A172 (cell line): Measurements from ENCODE around the gene CTNNA3. TPM values are rescaled to one million over a fixed set of nuclear protein-coding genes. Genes with fewer than 3 reads are reported as not detected.

Experiments
- DNase-seq: peaks from one replicate; pipeline ENCODE4 v3.0.0-alpha.2; 2015; ENCODE audit warnings: low spot score
- total RNA-seq: library from RNA; depleted of rRNA; stranded (reverse); fragments of >200 nt; shearing (Covaris generic); gene quantifications from 2 replicates; pipeline ENCODE4 v1.2.3, GENCODE V29; 2014

CTNNA3 gene
- total RNA-seq, 1 experiment from 2014 or later, result not detected

DNA sequence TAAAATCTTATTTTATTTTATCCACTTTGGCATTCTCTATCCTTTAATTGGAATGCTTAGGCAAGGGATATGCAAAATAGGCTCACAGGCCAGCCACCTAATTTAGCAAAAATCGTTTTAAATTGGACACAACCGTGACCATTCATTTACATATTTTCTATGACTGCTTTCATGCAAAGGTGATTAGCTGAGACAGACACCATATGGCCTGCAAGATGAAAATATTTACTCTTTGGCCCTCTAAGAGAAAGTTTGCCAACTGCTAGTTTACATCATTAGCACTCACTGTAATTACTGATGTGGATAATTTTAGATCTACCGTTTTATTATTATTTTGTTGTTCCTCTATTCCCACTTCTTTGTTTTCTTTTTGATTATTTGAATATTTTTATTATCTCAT is 1145.6 kb downstream of the CTNNA3 start:
- DNase-seq, result no peak

DNA sequence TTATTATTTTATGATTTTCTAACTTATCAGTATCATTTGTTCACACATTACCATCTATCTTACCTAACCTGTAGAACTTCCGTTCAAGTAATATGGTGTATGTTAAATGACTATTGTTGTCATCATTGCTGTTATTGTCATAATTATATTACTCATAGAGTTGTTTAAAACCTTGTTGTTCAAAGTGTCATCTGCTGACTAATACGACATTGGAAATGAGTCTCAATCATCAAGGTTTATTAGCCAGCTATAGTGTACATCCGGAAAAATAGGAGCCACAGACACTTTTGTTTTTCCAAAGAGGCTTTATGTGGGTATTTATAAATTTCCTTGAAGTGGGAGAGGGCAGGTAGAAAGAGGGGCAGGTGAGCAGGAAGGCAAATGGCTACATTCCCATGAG is 1157.1 kb downstream of the CTNNA3 start:
- no peak for DNase-seq

DNA sequence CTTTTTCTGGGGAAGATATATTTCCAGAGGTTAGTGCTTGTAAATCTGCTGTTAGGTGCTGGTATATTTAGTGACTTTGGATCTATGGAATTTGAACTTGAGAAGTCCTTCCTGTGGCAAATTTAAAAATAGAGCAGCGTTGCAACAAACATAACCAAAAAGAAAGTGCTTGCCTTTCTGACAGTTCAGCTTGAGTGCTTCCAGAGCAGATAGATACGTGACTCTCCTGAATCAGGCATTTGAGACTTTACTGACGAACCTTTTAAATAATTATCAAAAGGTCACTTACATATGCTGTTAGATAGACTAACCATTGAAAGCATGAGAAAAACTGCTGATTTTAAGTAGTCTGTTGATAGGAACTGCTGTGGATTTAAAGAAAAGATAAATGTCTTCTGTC is 1157.6 kb downstream of the CTNNA3 start:
- peak; percentile 1 for DNase-seq

DNA sequence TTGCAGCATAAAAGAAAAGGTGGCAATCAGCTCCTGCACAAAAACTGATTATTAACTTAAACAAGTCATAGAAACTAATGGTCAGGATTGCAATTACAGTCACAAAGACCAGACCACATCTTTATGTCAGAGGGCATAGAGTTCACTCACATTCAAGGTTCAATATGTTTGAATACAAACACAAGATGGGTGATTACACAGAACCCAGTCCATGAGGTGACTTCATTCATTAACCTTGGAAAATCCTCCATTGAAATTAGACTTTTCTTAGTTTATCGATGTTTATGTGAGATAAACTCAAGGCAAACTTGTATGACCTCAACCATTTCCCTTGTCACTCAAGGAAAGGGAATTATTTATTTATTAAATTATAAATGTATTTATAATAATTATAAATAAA is 1158.8 kb downstream of the CTNNA3 start:
- no peak for DNase-seq

DNA sequence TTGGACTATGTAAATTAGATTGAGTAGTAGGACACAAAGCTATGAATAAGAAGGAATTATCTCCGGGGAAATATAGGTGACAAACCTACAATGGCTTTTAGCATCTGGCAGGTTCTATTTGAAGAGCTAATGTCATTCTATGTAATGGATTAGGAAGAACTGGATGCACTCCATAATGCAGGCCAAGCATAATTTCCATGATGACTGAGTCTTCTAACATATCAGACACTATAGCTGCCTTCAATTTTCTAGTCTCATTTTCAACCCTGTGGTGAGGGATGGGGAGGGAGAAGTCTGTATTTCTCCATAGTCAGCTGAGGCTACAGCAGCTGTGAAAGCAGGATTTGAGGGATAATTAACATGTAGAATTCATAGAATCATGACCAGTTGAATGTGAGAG is 1160.6 kb downstream of the CTNNA3 start:
- no peak for DNase-seq

DNA sequence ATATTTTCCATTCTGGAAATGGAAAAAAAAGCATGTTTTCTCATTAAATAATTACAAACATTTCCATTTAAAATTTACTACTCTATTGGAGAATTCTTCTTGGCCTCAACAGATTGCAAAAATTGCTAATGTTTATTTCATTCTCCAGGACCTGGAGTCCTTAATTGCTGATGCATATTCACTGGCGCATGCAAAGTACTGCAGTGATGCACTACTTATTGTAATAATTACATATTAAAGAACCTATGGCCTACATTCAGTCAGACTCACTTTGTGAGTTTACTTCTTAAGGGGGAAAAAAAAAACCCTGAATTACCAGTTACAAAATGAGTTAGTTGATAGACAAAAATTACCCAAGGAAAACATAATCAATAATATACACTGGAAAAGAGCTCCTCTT is 1161.1 kb downstream of the CTNNA3 start:
- no peak for DNase-seq

DNA sequence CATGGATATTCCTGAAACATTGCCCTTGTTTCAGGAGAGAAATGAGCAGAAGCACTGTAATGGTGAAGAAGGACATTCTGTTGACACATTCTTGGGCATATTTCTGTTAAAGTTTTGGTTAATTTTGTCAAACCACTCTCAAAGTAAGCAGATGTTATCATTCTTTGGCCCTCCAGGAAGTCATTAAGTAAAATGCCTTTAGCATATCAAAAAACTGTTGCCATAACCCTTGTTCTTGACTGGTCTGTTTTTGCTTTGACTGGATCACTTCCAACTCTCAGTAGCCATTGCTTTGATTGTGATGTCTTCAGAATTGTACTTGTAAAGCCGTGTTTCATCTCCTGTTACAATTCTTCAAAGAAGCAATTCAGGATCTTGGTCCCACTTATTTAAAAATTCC is 1174.5 kb downstream of the CTNNA3 start:
- no peak for DNase-seq

DNA sequence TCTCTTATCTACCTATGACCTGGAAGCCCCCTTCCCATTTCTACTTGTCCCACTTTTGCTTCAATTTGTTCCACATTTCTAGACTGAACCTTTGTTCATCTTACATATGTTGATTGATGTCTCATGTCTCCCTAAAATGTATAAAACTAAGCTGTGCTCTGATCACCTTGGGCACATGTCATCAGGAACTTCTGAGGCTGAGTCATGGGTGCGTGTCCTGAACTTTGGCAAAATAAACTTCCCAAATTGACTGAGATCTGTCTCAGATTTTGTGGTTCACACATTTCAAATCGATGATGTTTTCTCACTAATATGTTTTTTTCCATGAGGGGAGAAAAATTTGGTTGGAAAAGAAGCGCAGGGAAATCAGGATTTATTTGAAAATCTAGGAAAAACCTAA is 1176.4 kb downstream of the CTNNA3 start:
- DNase-seq, result no peak

DNA sequence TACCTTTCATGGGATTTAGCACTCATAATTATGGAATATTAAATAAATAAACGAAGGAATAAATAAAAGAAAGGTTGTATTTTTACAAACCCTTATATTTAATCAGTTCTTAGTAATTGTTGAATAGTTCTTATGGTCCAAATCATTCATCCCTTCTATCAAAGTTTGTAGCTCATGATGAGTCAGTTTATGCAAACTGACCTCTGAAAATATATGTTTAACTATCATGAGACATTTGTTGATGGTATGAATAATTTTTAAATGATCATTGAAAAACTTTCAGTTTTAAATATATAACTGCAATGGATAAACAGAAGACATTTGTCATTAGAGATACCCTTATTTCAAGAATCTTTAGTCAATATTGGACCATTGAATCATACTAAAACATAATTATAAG is 1181.3 kb downstream of the CTNNA3 start:
- no peak for DNase-seq

DNA sequence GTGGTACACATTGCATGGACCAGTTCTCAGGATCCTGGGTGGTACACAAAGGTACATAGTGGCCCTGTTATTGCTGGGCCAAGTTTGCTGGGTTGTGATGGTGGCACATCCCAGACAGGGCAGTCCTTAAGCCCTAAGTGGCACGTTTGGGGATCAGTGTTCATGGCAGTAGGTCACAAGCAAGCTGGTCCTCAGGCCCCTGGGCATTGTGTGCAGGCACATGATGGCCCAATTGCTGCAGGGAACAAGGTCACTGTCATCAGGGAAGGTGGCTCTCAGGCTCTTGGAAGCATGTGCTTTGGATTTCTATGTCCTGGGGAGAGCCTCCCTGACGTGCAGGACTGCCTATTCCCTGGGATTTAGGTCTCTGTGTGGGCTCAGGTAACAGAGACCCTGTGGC is 1182.5 kb downstream of the CTNNA3 start:
- DNase-seq, result no peak

DNA sequence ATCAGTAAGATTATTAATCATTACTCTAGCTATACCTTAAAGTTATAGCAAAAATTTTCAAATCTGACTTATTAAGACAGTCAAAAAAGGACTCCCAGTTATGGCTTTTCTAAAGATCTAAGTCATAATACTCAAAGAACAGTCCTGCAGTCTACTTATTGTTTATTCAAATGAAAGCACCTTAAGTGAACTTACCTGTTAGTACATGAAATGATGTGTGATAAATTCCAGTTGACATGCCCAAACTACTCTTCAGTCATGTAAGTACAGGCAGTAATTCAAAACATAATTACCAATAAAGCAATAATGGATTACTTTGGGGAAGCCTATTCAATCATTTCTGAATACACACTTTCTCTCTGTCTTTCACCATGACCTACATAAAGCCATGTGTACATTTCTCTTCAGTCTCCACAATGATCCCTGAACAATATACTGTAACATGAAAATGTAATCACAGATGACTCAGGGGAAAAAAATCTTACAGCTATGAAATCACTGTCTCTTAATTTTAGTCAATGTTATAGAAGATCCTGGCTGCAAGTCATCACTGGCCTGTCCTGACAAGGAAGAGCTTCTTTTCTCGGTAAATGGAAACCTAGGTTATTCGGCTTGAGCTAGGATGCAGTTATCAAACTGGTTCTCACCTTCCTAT is 1190.9 kb downstream of the CTNNA3 start:
- DNase-seq, result no peak

DNA sequence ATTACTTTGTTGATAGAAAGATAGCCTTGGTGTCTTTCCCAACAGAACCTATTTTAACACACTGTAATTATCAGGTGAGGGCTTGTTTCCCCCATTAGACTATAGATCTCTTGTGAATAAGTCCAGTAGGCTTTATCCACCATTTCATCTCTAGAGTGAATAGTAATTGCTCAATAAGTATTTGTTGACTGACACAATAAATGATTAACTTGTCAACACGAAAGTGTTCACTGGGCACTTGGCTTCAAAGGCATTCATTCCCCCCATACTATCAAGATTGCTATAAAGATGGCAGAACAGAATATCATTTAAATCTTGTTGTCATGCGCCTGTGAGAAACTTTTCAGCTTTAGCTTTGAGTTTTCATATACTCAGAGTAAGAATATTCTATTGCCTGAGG is 1194.6 kb downstream of the CTNNA3 start:
- DNase-seq, result no peak

DNA sequence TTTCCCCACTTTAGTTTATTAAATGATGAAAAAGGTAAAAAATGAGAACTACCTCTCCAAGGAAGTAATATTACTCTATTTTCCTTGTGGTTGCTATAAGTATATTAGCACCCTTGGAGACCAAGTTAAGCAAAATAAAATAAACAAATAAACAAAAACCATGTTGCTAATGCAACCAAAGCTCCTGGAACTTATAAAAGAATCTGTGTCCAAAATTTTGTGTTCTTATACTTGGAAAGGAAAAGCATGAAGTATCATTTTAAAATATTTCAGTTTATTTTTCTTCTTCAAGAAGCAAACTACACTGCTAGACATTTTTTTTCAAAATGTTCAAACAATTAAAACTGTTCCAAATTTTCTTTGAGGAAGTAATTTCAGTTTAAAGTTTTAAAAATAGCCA is 1212.0 kb downstream of the CTNNA3 start:
- DNase-seq, result no peak

DNA sequence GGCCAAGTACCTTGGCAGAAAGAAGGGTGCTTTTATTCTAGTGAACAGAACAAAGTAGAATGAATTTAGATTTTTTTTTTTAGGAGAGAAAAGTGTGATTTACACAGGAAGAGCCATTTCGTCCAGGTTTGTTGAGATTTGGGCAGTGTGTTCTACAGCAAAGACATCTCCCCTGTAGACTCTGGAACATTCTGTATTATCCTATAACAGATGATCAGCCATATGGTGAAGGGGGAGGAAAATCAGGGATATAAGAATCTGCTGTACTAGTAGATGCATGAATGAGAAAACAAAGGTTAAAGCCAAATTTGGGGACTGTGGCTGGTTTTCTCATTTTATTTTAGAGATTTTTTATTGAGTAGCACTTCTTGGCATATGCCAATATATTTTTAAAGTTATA is 1223.8 kb downstream of the CTNNA3 start:
- no peak for DNase-seq

DNA sequence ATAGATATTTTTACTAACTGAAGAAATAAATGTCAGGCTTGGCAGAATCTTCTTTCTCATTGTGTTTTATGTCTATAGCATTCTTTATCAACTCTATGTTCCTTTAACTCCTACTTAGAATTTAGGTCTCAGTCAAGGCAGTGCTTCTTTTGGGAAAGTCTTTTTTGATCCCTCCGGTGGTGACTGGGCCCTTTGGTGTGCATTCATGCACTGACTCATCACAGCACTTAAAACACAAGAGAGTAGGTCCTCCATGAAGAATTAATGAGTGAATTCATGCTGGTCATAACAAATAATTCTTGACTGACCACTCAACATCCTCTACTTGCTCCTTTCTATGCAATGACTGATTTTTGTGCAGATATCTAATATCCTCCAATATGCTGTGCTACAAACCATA is 1229.0 kb downstream of the CTNNA3 start:
- DNase-seq, result no peak

DNA sequence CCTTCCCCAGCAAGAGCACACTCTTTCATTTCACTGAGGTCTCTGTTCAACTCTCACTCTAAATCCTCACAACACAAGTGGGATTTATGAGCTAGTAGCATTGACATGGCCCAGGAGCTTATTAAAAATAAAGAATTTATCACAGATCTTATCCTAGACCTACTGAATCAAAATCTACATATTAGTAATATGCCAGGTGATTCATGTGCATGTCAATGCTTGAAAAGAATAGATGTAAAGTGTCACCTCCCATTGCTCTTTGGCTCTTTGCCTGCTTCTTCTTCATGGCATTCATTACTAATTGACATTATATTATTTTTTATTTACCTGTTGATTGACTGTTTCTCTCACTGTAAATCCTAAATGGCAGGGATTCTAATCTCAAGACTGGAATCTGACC is 1229.4 kb downstream of the CTNNA3 start:
- DNase-seq, result no peak

DNA sequence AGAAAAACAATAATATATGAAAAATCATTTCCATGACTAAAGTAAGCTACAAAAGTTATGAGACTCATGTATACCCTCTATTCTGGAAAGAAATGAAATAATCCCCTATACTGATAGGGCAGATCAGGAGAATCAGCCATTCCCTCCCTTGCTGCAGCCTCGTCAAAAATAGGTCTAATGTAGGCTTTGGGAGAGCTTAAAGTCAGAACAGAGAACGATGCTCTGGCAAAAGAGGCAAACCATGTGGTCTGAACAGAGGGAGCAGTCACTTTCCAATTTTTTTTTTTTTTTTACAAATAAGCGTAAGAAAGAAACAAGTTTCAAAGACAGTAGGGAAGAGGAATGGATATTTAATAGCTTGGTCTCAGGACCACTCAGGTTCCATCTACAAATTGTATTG is 1232.4 kb downstream of the CTNNA3 start:
- DNase-seq, result no peak

DNA sequence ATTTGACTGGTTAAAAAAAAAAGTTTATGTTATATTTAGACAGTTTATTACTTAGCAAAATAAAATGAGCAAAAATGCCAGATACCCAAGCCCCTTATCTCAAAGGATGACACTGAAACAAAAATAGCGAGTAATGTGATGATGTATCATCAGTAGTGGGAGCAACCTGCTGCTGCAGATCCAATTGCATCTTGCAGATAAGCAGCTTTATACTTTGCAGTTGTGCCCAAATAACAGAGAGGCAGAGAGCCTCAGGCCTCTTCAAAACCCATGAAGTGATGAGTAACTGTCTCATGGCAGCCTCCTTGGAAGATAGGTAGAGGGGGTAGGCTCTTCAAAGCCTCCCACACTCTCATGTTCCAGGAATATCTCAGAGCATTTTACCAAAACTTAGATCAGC is 1238.4 kb downstream of the CTNNA3 start:
- DNase-seq, result no peak

DNA sequence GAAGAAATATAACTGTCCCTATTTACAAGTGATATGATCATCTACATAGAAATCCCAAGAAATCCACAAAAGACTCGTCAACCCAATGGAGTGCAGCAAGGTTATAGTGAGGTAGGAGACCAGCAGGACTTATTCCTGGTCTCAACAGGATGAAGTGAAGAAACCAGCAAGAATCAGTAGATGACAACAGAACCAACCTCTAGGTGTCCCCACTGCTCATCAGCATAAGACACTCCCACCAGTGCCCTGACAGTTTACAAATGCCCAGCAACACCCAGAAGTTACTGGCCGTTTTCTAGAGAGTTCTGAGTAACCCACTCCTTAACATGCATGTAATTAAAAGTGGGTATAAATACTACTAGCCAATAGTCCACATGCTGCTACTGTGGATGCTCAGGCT is 1240.7 kb downstream of the CTNNA3 start:
- no peak for DNase-seq

DNA sequence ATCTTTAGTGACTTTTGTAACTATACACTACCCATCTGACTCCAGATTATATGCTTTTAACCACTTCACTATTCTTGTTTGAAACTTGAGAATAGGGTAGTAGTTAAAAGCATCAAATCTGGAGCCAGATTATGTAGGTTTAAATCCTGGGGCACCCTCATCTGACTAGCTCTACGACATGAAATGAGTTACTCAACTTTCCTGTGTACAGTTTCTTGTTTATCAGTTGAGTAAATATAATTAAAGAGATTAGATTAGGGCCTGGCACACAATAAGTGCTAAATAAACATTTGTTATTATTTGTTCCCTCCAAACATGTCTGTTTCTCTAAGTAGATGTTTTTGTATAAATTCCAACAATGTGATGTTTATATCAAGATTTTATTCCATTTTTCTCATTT is 1255.4 kb downstream of the CTNNA3 start:
- no peak for DNase-seq

DNA sequence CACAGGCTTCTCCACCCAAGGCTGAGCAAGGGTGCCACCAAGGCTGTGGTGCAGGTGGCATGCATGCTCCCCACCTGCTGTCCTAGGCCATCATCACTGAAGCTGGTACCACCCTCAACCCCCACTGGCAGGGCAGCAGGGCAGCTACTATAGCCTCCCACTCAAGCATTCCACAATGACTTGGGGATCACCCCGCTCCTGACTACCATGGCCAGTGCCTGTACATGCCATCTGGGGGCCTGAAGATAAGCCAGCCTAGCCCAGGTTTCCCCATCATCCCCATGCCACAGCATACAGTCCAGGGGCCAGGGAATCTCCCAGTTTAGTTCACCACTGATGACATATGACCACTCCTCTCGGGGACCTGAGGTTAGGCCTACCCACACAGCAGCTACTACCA is 1281.1 kb downstream of the CTNNA3 start:
- DNase-seq, result no peak

DNA sequence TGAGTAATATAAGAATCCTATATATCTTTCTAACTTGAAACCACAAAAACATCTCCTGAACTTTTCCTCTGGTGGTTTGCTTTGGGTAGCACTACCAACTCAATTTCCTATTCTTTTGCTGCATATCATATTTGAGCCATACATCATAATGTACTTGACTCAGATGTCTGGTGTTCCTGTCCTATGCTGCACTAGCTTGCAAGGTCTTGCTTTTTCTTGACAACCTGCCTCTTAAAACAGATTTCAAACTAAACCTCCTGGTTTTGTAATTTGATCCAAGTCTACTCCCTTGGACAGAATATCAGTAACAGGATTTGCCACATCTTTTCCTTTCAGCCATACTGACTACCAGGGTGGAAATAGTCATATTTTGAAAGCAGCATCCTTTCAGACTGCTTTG is 1290.4 kb downstream of the CTNNA3 start:
- no peak for DNase-seq

DNA sequence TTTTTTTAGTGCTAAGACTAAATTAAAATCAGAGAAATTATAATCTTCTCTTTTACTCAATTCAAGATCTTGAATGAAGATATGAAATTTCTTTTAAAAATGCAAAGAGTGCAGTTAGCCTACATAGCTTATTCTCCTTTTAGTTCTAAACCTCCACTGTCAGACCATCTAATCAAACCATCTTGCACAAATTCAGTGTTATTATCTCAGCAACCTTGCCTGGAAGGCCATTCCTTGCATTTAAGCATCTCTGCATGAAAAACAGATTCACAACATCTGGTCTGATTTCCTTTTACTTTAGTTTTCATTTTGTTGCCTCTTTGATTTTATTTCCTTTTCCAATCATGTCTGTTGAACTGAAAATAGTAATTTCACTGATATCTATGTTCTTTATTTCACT is 1297.3 kb downstream of the CTNNA3 start:
- no peak for DNase-seq

DNA sequence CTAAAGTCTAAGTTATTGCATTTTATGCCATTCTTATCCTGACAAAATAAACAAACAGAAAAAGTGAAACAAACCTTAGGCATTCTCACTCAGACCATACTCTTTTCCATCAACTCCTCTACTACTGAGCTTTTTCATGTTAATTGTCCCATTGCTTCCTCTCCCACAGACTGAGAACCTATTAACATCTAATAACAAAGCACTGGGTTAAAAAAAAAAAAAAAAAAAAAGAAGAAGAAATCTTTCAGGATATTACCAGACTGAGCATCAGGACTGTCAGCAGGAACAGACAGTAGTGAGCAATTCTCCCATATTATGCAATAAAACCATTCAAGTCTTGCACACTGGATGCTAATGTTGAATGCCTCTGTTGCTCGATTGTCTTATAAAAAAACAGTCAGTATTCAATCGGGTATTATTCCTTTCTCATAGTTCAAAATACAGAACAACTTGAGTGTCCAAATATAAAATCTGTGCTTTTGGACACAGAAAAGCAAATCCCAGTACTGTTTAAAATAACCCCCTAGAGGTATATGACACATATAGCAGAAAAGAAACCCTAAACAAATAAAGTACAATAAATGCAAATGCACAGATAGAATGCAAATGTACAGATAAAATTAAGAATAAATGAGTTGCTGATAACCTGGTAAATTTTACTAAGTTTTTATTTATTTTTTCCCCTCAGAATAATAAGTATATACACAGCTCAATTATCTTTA is 1301.5 kb downstream of the CTNNA3 start:
- no peak for DNase-seq
